H9 (cell line): Measurements from ENCODE around the gene RHBDD1. TPM values are rescaled to one million over a fixed set of nuclear protein-coding genes. Genes with fewer than 3 reads are reported as not detected.

Experiments
- DNase-seq: peaks from one replicate; pipeline ENCODE4 v3.0.0-alpha.2; 2017
- H2AFZ ChIP-seq: one replicate; pipeline ENCODE4 v1.6.1; 2013; ENCODE audit warnings: mild to moderate bottlenecking, low read length, control low read depth, moderate library complexity
- H2AK5ac ChIP-seq: 2 replicates; pipeline ENCODE4 v1.6.1; 2013; ENCODE audit warnings: low read length, control low read depth, mixed read lengths; ENCODE audit not compliant: insufficient read length
- H2BK120ac ChIP-seq: one replicate; pipeline ENCODE4 v1.6.1; 2013; ENCODE audit warnings: low read depth, mild to moderate bottlenecking, low read length, control low read depth, inconsistent platforms; ENCODE audit not compliant: poor library complexity, severe bottlenecking
- H2BK12ac ChIP-seq: 2 replicates; pipeline ENCODE4 v1.6.1; 2013; ENCODE audit warnings: low read length, control low read depth, mixed read lengths, low read depth; ENCODE audit not compliant: insufficient read length
- H2BK15ac ChIP-seq: 2 replicates; pipeline ENCODE4 v1.6.1; 2013; ENCODE audit warnings: low read depth, low read length, control low read depth
- H2BK20ac ChIP-seq: one replicate; pipeline ENCODE4 v1.6.1; 2013; ENCODE audit warnings: low read depth, mild to moderate bottlenecking, low read length, control low read depth, inconsistent platforms; ENCODE audit not compliant: poor library complexity, severe bottlenecking
- H2BK5ac ChIP-seq: 2 replicates; pipeline ENCODE4 v1.6.1; 2013; ENCODE audit warnings: low read length, control low read depth, mixed read lengths; ENCODE audit not compliant: insufficient read length
- H3K14ac ChIP-seq: 2 replicates; pipeline ENCODE4 v1.6.1; 2013; ENCODE audit warnings: low read length, control low read depth; ENCODE audit not compliant: insufficient read depth
- H3K18ac ChIP-seq: 2 replicates; pipeline ENCODE4 v1.6.1; 2013; ENCODE audit warnings: low read depth, mild to moderate bottlenecking, mixed read lengths, low read length, control low read depth; ENCODE audit not compliant: insufficient read length
- H3K23ac ChIP-seq: 2 replicates; pipeline ENCODE4 v1.6.1; 2013; ENCODE audit warnings: low read length, control low read depth, mixed read lengths, low read depth; ENCODE audit not compliant: insufficient read length
- H3K23me2 ChIP-seq: 2 replicates; pipeline ENCODE4 v1.6.1; 2013; ENCODE audit warnings: low read depth, mild to moderate bottlenecking, mixed read lengths, low read length, control low read depth; ENCODE audit not compliant: insufficient read length, poor library complexity, severe bottlenecking
- H3K27ac ChIP-seq: 2 replicates; pipeline ENCODE4 v1.5.1; 2013; ENCODE audit warnings: low read length, control low read depth, mixed read lengths, low read depth; ENCODE audit not compliant: insufficient read length
- H3K27me3 ChIP-seq: 2 replicates; pipeline ENCODE4 v1.6.1; 2013; ENCODE audit warnings: low read length, control low read depth, inconsistent platforms; ENCODE audit not compliant: insufficient read depth
- H3K4ac ChIP-seq: 2 replicates; pipeline ENCODE4 v1.6.1; 2013; ENCODE audit warnings: low read depth, mild to moderate bottlenecking, control low read depth, inconsistent platforms, low read length, moderate library complexity
- H3K4me1 ChIP-seq: 2 replicates; pipeline ENCODE4 v1.6.1; 2013; ENCODE audit warnings: low read length, control low read depth, inconsistent platforms; ENCODE audit not compliant: insufficient read depth
- H3K4me2 ChIP-seq: 2 replicates; pipeline ENCODE4 v1.6.1; 2013; ENCODE audit warnings: low read length, control low read depth, mixed read lengths; ENCODE audit not compliant: insufficient read length, insufficient read depth
- H3K56ac ChIP-seq: 2 replicates; pipeline ENCODE4 v1.6.1; 2013; ENCODE audit warnings: low read depth, mild to moderate bottlenecking, mixed read lengths, low read length, control low read depth; ENCODE audit not compliant: insufficient read length
- H3K79me1 ChIP-seq: 2 replicates; pipeline ENCODE4 v1.6.1; 2013; ENCODE audit warnings: low read depth, mild to moderate bottlenecking, moderate library complexity, low read length, control low read depth, inconsistent platforms; ENCODE audit not compliant: insufficient read depth, poor library complexity, severe bottlenecking
- H3K79me2 ChIP-seq: 2 replicates; pipeline ENCODE4 v1.6.1; 2013; ENCODE audit warnings: low read length, control low read depth, inconsistent platforms; ENCODE audit not compliant: insufficient read depth
- H3K9ac ChIP-seq: 2 replicates; pipeline ENCODE4 v1.6.1; 2013; ENCODE audit warnings: low read length, control low read depth, mixed read lengths; ENCODE audit not compliant: insufficient read length; ENCODE audit errors: extremely low read depth
- H3K9me3 ChIP-seq: one replicate; pipeline ENCODE4 v1.6.1; 2013; ENCODE audit warnings: low read depth, low read length, inconsistent platforms; ENCODE audit not compliant: control insufficient read depth
- H3T11ph ChIP-seq: one replicate; pipeline ENCODE4 v1.6.1; 2013; ENCODE audit warnings: mild to moderate bottlenecking, low read length, control low read depth, inconsistent platforms
- H4K20me1 ChIP-seq: one replicate; pipeline ENCODE4 v1.6.1; 2013; ENCODE audit not compliant: control insufficient read depth, insufficient read length, insufficient read depth
- H4K5ac ChIP-seq: 2 replicates; pipeline ENCODE4 v1.6.1; 2013; ENCODE audit warnings: low read depth, mild to moderate bottlenecking, mixed read lengths, low read length, control low read depth; ENCODE audit not compliant: insufficient read length
- H4K8ac ChIP-seq: replicated peaks from 2 replicates; pipeline ENCODE4 v1.6.1; 2013; ENCODE audit warnings: low read length, control low read depth, mixed read lengths, low read depth; ENCODE audit not compliant: insufficient read length
- H4K91ac ChIP-seq: 2 replicates; pipeline ENCODE4 v1.6.1; 2013; ENCODE audit warnings: low read depth, mild to moderate bottlenecking, moderate library complexity, mixed read lengths, low read length, control low read depth; ENCODE audit not compliant: insufficient read length
- H3K27ac Mint-ChIP-seq, 3 experiments: 2 replicates in 2 of 3; 3 replicates in 1 of 3; pipeline ENCODE4 v1.8.0; 2020 to 2021; ENCODE audit warnings: mixed read lengths in 3 of 3, mild to moderate bottlenecking in 1 of 3, moderate library complexity in 1 of 3
- H3K27me3 Mint-ChIP-seq: 2 replicates; pipeline ENCODE4 v1.8.0; 2021; ENCODE audit warnings: low read depth, mild to moderate bottlenecking, moderate library complexity, mixed read lengths
- H3K36me3 Mint-ChIP-seq, 3 experiments: 2 replicates in 2 of 3; 3 replicates in 1 of 3; pipeline ENCODE4 v1.8.0; 2020 to 2021; ENCODE audit warnings: low read depth in 3 of 3, mixed read lengths in 3 of 3; ENCODE audit not compliant: insufficient read depth in 1 of 3
- H3K4me1 Mint-ChIP-seq, 2 experiments: 2 replicates each; pipeline ENCODE4 v1.8.0; 2020; ENCODE audit warnings: mixed read lengths in 2 of 2
- H3K4me3 Mint-ChIP-seq, 2 experiments: 2 replicates in 1 of 2; 3 replicates in 1 of 2; pipeline ENCODE4 v1.8.0; 2020 to 2021; ENCODE audit warnings: mild to moderate bottlenecking in 2 of 2, mixed read lengths in 2 of 2, moderate library complexity in 1 of 2
- H3K9me3 Mint-ChIP-seq, 2 experiments: 2 replicates in 1 of 2; 3 replicates in 1 of 2; pipeline ENCODE4 v1.8.0; 2020; ENCODE audit warnings: mild to moderate bottlenecking in 2 of 2, mixed read lengths in 2 of 2, moderate library complexity in 1 of 2
- CTCF ChIP-seq: fragments of 200-600 bp; sonication (generic); conservative IDR thresholded peaks from 3 replicates; pipeline ENCODE4 v1.8.0; 2021; ENCODE audit warnings: antibody characterized with exemption, mild to moderate bottlenecking
- WGBS: extraction: QIAGEN DNeasy Blood & Tissue Kit; methylation state at CpG from one replicate; pipeline ENCODE4 v1.1.7; 2013; ENCODE audit warnings: missing lambda C conversion rate, low lambda C conversion rate, mixed read lengths; ENCODE audit not compliant: insufficient read length; ENCODE audit errors: extremely low coverage; 5-methylcytosine and 5-hydroxymethylcytosine counted together
- total RNA-seq: library from RNA; stranded (reverse); gene quantifications from 2 replicates; pipeline ENCODE4 v1.2.1, GENCODE V29; 2021

Gene RHBDD1
- total RNA-seq, 1 experiment from 2014 or later: 24.9 TPM

- Histone ChIP-seq H3K14ac (peak overlapping the region; percentile 53; the same call in 1 of the 2 replicates), H2AK5ac (no peak overlapping the region), H4K8ac (no peak overlapping the region), H3K56ac (no peak overlapping the region), H3K79me2 (peaks cover 8% of the 10 kb centered on the region; the same call in 1 of the 2 replicates), H3K9ac (peak overlapping the region; percentile 61), H3K18ac (peak overlapping the region; percentile 87), H3K23me2 (peaks cover 13% of the 10 kb centered on the region), H3K27me3 (no peaks in the 10 kb centered on the region), H2BK5ac (peak overlapping the region; percentile 24), H3K27ac (peak overlapping the region; percentile 22), H4K5ac (peak overlapping the region; percentile 1), H3T11ph (no peak overlapping the region), H2BK15ac (no peak overlapping the region), H2BK20ac (no peak overlapping the region), H3K9me3 (no peaks in the 10 kb centered on the region), H3K4me1 (peaks cover 2% of the 10 kb centered on the region; the same call in 1 of the 2 replicates), H2AFZ (no peak overlapping the region), H3K79me1 (peaks cover 5% of the 10 kb centered on the region), H4K91ac (no peak overlapping the region), H3K23ac (no peak overlapping the region), H2BK12ac (no peak overlapping the region), H2BK120ac (peak overlapping the region; percentile 10), H3K4ac (no peak overlapping the region), H4K20me1 (no peaks in the 10 kb centered on the region), H3K4me2 (peak overlapping the region; percentile 92)
- Mint-ChIP-seq H3K27ac (peak overlapping the region; percentile 92 to 98 (median 97); a peak in 6 of 7 replicates), H3K4me1 (peaks cover 39 to 53% of the 10 kb centered on the region in 2 experiments), H3K36me3 (peaks cover 17 to 29% (median 20%) of the 10 kb centered on the region in 3 experiments), H3K4me3 (peak overlapping the region; percentile 75 to 84), H3K27me3 (no peaks in the 10 kb centered on the region), H3K9me3 (no peaks in the 10 kb centered on the region; a peak in 1 of 5 replicates)
- DNase-seq: peak; percentile 94
- TF ChIP-seq CTCF: peak; percentile 57; the same call in 2 of the 3 replicates
- no CpG with 5 or more reads among the region's 56 CpGs for WGBS
These were observed 44.3 kb upstream of the RHBDD1 start for GRCh38 chr2:226791487-226792081.
